ENCODE measurements around the gene SLC4A8.

GRCh38 chr12:51434305-51434704 is 9.7 kb downstream of the SLC4A8 start:
- TF ChIP-seq RARB (CRISPR knock-in tag; IDR thresholded peaks at IDR 0.05) = no peak
- no peak for TF ChIP-seq MAZ (IDR thresholded peaks at IDR 0.05; ENCODE audit: borderline replicate concordance, low read depth, low read length)
- TF ChIP-seq CTCF (IDR thresholded peaks at IDR 0.05) = no peak
- TF ChIP-seq RCOR1 (IDR thresholded peaks at IDR 0.05; ENCODE audit: low read depth, low read length) = no peak
